ENCODE data around the gene PAMR1.

The PAMR1 gene

GRCh38 chr11:35433588-35433987, 91.8 kb downstream of the PAMR1 start:
- DNase-seq (ENCODE audit: low spot score in 2 of 2) = no peak
- H3K27me3 ChIP-seq (ENCODE audit: low read depth) = no peaks in the 10 kb centered on the region; the same call in 1 of the 2 replicates
- no peak overlapping the region for H3K4me3 ChIP-seq
- no peaks in the 10 kb centered on the region for H3K4me1 ChIP-seq
- no peaks in the 10 kb centered on the region for H3K9me3 ChIP-seq
- in situ Hi-C loops (cut with MboI; ENCODE audit: low sequenced_read_pairs) = no loop called here
- H3K36me3 ChIP-seq (replicated peaks) = no peaks in the 10 kb centered on the region

DNA sequence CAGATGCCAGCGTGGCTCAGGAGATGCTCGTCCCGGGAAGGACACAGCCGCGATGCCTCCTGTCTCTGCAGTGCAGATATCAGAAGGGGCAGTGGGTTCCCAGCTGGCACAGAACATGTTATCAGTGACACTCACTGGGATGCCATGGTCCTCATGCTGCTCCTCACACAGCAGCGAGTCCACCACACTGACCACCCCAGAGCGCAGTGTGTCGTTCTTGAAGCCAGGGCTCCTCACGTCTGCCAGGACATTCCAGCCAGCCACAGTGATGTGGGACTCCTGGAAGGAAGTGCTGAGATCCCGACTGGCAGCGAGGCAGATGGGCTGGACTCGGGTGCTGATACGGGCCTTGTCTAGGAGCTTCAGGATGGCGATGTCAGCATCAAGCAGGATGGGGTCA, 93.0 kb downstream of the PAMR1 start:
- no peaks in the 10 kb centered on the region for H3K36me3 ChIP-seq (replicated peaks)
- no peaks in the 10 kb centered on the region; the same call in 1 of the 2 replicates for H3K27me3 ChIP-seq (ENCODE audit: low read depth)
- in situ Hi-C loops (cut with MboI; ENCODE audit: low sequenced_read_pairs) = no loop called here
- no peak overlapping the region for H3K4me3 ChIP-seq
- DNase-seq (ENCODE audit: low spot score in 2 of 2) = no peak
- H3K4me1 ChIP-seq = no peaks in the 10 kb centered on the region
- no peaks in the 10 kb centered on the region for H3K9me3 ChIP-seq

DNA sequence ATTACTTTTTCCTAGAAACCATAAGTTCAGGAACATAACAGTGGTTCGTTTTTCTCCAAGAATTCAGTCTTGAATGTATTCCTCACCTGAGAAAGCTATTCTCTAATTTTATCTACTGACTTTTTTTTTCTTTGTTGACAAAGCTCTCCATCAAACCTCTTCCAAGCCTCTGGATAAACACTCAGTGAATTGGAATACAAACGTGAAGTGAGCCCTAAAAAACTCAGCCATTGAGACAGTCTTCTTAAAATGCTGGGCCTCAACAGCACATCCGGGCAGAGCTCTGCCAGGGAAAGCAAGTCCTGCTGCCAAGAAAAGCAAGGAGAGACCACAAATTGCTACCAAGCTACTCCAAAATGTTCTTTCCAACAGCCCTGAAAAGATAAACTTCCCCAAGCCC, 98.3 kb downstream of the PAMR1 start:
- no peak for DNase-seq (ENCODE audit: low spot score in 2 of 2)
- Histone ChIP-seq H3K36me3 (replicated peaks) (no peaks in the 10 kb centered on the region), H3K9me3 (no peaks in the 10 kb centered on the region), H3K27me3 (ENCODE audit: low read depth) (peaks cover 33% of the 10 kb centered on the region), H3K4me3 (no peak overlapping the region), H3K4me1 (no peaks in the 10 kb centered on the region)
- in situ Hi-C loops (cut with MboI; ENCODE audit: low sequenced_read_pairs) = no loop called here

DNA sequence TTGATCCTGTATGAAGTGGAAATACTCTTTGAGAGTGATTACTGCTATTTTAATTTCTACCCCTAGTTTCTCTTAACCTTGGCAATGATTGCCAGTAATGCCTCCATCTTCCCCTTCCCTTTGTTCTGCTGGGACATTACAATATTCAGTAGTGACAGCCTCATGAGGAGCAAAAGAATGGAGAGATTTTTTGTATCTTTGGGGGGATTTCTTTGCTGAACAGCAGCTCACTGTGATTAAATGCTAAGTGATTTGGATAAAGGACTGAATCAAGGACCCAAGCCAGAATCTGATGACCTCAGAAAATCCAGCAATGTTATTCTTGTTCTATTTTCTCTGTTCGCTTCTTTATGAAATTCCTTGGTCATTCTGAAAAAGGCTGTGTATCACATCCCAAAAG, 99.1 kb downstream of the PAMR1 start:
- in situ Hi-C loops (cut with MboI; ENCODE audit: low sequenced_read_pairs) = no loop called here
- no peak for DNase-seq (ENCODE audit: low spot score in 2 of 2)
- no peak overlapping the region for H3K4me3 ChIP-seq
- H3K4me1 ChIP-seq = no peaks in the 10 kb centered on the region
- no peaks in the 10 kb centered on the region for H3K9me3 ChIP-seq
- H3K36me3 ChIP-seq (replicated peaks) = no peaks in the 10 kb centered on the region
- H3K27me3 ChIP-seq (ENCODE audit: low read depth) = peaks cover 38% of the 10 kb centered on the region

DNA sequence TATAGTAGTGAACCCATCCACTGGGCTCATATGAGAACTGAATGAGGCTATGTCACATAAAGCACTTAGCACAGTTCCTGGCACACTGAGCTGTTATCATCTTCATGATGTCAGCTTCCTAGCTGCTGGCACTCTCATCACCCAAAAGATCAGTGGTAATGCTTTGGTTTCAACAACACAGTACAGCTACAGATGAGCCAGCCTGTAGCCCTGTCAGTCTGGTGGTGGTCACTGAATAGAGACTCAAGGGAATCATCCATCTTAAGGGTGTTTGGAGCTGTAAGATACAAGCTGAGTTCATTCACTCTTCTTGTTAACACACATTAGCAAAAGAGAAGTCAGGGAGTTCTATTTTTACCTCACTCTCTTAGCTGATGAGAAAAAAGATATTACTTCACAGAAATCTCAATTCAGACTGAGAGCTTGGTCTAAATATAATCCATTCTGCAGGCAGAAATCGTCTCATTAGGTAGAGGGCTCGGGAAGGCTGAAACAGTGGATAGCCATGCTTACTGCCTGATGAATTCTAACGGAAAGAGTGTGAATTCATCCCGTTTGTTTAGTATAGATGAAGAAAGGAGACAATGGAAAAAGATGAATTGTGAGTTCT, 99.7 kb downstream of the PAMR1 start:
- DNase-seq (ENCODE audit: low spot score in 2 of 2) = no peak
- in situ Hi-C loops (cut with MboI; ENCODE audit: low sequenced_read_pairs) = no loop called here
- Histone ChIP-seq H3K9me3 (no peaks in the 10 kb centered on the region), H3K4me3 (no peak overlapping the region), H3K4me1 (no peaks in the 10 kb centered on the region), H3K27me3 (ENCODE audit: low read depth) (peaks cover 44% of the 10 kb centered on the region), H3K36me3 (replicated peaks) (no peaks in the 10 kb centered on the region)

DNA sequence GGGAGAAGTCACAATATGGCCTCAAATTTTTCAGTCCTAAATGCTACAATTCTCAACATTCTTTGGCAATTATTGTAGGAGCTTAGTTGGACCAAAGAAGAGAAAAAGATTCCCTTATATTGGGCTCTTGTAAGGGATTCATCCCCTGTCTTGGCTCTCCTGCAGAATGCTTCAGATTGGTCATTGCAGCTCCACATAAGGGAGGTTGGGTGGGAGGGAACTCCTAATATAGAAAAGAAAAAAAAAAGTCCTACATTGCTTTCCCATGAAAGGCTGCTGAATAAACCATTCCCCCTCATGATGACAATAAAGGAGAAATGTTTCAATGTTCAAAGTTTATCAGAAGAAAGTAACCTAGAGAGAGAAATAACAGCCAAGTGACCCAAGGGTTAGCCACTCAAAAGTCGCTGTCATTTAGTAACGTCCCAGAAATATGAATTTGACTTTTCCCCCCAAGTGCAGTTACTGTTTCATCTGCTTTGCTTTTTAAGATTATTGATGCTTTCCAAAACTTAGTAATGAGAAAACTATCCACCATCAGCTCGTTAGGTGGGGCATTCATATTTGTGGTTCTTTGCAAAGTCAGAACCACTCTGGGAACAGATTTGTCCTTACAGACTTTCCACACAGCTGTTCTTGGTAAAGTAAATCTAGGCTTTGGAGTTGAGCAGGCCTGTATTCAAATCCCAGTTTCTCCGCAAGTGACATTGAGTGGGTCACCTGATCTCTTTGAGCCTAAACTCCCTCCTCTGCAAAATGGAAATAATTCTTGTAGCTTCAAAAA, 101.1 kb downstream of the PAMR1 start:
- H3K36me3 ChIP-seq (replicated peaks) = no peaks in the 10 kb centered on the region
- H3K4me3 ChIP-seq = no peak overlapping the region
- no peaks in the 10 kb centered on the region for H3K9me3 ChIP-seq
- in situ Hi-C loops (cut with MboI; ENCODE audit: low sequenced_read_pairs) = no loop called here
- no peak for DNase-seq (ENCODE audit: low spot score in 2 of 2)
- H3K4me1 ChIP-seq = no peaks in the 10 kb centered on the region
- peaks cover 58% of the 10 kb centered on the region for H3K27me3 ChIP-seq (ENCODE audit: low read depth)

GRCh38 chr11:35420371-35420770, 105.0 kb downstream of the PAMR1 start:
- in situ Hi-C loops (cut with MboI; ENCODE audit: low sequenced_read_pairs) = no loop called here
- H3K36me3 ChIP-seq (replicated peaks) = no peaks in the 10 kb centered on the region
- no peaks in the 10 kb centered on the region for H3K9me3 ChIP-seq
- H3K4me3 ChIP-seq = no peak overlapping the region
- no peaks in the 10 kb centered on the region for H3K4me1 ChIP-seq
- no peak for DNase-seq (ENCODE audit: low spot score in 2 of 2)
- peaks cover 82% of the 10 kb centered on the region for H3K27me3 ChIP-seq (ENCODE audit: low read depth)

DNA sequence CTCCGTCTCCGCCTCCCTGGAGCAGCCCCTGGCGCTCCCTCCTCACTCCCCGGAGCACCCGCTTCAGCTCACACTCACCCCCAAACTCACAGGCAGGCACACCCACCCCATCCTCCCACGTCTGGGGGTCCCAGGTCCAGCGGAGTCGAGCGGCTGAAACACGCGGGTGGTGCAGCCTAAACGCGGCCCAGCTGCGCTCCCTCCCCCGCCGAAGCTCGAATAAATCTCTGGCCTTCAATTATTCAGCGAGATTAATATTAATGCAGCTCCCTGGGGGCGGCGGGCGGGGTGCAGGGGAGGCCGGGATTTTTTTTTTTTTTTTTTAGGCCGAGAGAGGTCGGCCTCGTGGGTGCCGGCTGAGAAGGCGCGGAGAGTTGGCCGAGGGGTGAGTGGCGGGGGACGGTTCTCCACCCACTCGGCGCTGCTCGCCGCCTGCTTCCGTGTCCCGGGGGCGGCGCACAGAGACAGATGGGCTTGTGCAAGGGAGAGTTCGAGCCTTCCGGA, 105.5 kb downstream of the PAMR1 start:
- H3K9me3 ChIP-seq = no peaks in the 10 kb centered on the region
- no peaks in the 10 kb centered on the region for H3K4me1 ChIP-seq
- DNase-seq (ENCODE audit: low spot score in 2 of 2) = no peak
- H3K27me3 ChIP-seq (ENCODE audit: low read depth) = peaks cover 82% of the 10 kb centered on the region
- H3K36me3 ChIP-seq (replicated peaks) = no peaks in the 10 kb centered on the region
- no peak overlapping the region for H3K4me3 ChIP-seq
- in situ Hi-C loops (cut with MboI; ENCODE audit: low sequenced_read_pairs) = no loop called here

DNA sequence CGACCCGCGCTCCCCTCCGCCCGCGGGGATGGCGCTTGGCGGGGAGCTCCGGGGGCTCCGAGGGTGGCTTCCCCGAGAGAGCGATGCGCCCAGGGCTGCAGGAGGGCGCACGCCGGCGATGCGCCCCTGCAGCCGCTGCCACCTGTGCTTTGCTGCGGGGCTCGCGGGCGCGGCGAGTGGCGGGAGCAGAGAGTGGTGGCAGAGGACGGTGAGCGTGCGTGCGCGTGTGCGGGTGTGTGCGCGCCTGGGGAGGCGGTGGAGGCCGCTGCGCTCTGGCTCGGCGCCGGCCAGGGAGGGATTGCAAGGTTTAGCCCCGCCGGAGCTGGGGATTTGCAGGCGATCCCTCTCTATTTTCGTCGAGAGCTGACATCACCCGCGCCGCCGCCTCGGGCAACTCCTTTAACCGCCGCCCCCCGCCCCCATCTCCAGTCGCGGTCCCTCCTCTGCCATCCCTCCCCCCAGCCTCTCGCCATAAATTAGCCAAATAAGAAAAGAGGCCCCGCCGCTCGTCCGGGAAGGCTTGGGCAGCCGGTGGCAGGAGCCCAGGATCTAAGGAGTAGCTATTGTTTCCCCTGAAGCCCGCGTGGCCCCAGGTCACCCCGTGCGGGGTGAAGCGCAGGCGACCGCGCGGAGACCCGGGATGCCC, 106.1 kb downstream of the PAMR1 start, which contains the start of gene SLC1A2:
TSS of gene SLC1A2 (minus strand) at position 375 of the 646 bp plus-strand sequence. CDS start 592 bp downstream, outside the sequence.
- peaks cover 85% of the 10 kb centered on the region for H3K27me3 ChIP-seq (ENCODE audit: low read depth)

GRCh38 chr11:35418282-35419183, 106.9 kb downstream of the PAMR1 start:
- Histone ChIP-seq H3K36me3 (replicated peaks) (no peaks in the 10 kb centered on the region), H3K4me3 (peak overlapping the region; percentile 5; the same call in 1 of the 2 replicates), H3K27me3 (ENCODE audit: low read depth) (peaks cover 87% of the 10 kb centered on the region), H3K4me1 (no peaks in the 10 kb centered on the region), H3K9me3 (no peaks in the 10 kb centered on the region)
- DNase-seq (ENCODE audit: low spot score in 2 of 2) = no peak
- in situ Hi-C loops (cut with MboI; ENCODE audit: low sequenced_read_pairs) = no loop called here

More for the DNA sequence above, 106.1 kb downstream of the PAMR1 start, which contains the start of gene SLC1A2:
- no peaks in the 10 kb centered on the region for H3K9me3 ChIP-seq
- H3K36me3 ChIP-seq (replicated peaks) = no peaks in the 10 kb centered on the region
- H3K4me1 ChIP-seq = no peaks in the 10 kb centered on the region
- peak in 1 of 2 experiments; percentile 17 for DNase-seq (ENCODE audit: low spot score in 2 of 2)
- in situ Hi-C loops (cut with MboI; ENCODE audit: low sequenced_read_pairs) = no loop called here
- H3K4me3 ChIP-seq = peak within 1 kb of the TSS; percentile 5; the same call in 1 of the 2 replicates

DNA sequence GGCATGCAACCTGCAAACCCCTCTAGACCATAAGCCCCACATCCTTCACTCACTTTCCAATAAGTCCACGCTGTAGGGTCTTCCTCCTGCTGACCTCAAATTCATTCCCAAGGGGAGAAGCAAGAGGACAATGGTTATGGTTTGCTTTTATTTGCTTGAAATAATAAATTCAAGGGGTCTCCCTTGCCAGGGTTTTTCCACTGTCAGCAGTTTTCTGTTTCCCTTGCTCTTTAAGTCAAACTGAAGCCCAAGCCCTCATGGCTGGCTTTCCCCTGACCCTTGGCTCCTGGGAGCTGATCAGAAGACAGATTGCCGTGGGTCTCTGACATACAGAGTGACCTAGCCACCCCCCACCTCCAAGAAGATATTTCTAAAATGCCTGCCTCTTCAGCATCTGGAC, 109.9 kb downstream of the PAMR1 start:
- in situ Hi-C loops (cut with MboI; ENCODE audit: low sequenced_read_pairs) = no loop called here
- Histone ChIP-seq H3K27me3 (ENCODE audit: low read depth) (peaks cover 68% of the 10 kb centered on the region), H3K36me3 (replicated peaks) (no peaks in the 10 kb centered on the region), H3K4me1 (no peaks in the 10 kb centered on the region), H3K4me3 (no peak overlapping the region), H3K9me3 (no peaks in the 10 kb centered on the region)
- no peak for DNase-seq (ENCODE audit: low spot score in 2 of 2)

- no peaks in the 10 kb centered on the region for H3K9me3 ChIP-seq
- H3K4me1 ChIP-seq = no peaks in the 10 kb centered on the region
- no peak for DNase-seq (ENCODE audit: low spot score in 2 of 2)
- peaks cover 60% of the 10 kb centered on the region for H3K27me3 ChIP-seq (ENCODE audit: low read depth)
- in situ Hi-C loops (cut with MboI; ENCODE audit: low sequenced_read_pairs) = no loop called here
- no peak overlapping the region for H3K4me3 ChIP-seq
- no peaks in the 10 kb centered on the region for H3K36me3 ChIP-seq (replicated peaks)
Measured at GRCh38 chr11:35414776-35415175, 110.6 kb downstream of the PAMR1 start.

DNA sequence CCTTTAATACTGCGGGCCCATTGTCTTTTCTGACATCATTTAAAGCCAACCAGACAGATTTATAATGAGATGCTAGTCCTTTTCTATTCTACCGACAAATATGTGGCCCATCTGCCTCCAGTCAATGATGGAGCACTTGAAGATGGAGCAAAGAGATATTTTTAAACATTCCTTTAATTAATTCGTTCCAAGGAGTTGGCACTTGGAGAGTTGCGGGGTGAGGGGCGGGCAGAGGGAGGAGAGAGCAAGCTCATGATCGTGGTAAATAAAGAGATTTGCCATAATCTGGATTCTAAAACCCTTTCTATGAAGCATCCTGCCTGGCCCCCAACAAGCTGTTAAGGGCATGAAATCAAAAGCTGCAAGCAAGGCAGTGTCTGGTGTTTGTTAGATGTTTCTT, 111.1 kb downstream of the PAMR1 start:
- Histone ChIP-seq H3K27me3 (ENCODE audit: low read depth) (peaks cover 56% of the 10 kb centered on the region), H3K4me3 (no peak overlapping the region), H3K4me1 (no peaks in the 10 kb centered on the region), H3K9me3 (no peaks in the 10 kb centered on the region), H3K36me3 (replicated peaks) (no peaks in the 10 kb centered on the region)
- in situ Hi-C loops (cut with MboI; ENCODE audit: low sequenced_read_pairs) = no loop called here
- no peak for DNase-seq (ENCODE audit: low spot score in 2 of 2)

All from HAP-1 (cell line).